HG03039 (cell line): ENCODE results near the gene IQCE.

Source experiments
- ATAC-seq: cut with Tn5 transposase; IDR thresholded peaks from one replicate; pipeline ENCODE4 v1.9.1; 2021; ENCODE audit warnings: mild to moderate bottlenecking, moderate library complexity; ENCODE audit not compliant: unreplicated experiment

Gene IQCE

DNA sequence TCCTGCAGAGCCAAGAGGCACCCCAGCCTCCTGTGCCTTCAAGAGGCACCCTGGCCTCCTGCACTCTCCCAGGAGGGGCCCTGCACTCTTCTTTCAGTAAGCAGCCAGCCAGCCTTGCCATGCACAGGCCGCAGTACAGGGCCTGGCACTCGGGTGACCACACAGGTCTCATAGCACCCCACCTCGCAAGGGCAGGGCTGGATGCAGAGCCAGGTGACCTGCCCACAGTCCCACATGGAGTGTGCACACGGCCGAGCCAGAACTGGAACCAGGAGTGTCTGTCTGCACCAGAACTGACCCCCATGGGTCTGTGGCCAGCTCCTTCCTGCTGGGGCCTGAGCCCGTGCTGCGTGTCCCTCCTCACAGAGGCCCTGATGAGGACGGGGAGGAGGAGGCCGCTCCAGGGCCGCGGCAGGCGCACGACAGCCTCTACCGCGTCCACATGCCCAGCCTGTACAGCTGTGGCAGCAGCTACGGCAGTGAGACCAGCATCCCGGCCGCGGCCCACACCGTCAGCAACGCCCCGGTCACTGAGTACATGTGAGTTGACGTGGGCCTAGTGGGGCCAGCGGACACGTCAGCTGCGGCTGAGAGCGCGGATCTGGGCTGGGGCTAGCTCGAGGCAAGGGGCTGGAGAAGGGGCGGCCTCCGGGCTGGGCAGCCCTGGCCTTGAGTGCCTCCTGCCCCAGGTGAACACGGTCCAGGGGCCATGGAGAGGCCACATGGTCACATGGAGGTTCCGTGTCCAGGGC lies 99.3 kb downstream of the IQCE start:
- no peak for ATAC-seq

DNA sequence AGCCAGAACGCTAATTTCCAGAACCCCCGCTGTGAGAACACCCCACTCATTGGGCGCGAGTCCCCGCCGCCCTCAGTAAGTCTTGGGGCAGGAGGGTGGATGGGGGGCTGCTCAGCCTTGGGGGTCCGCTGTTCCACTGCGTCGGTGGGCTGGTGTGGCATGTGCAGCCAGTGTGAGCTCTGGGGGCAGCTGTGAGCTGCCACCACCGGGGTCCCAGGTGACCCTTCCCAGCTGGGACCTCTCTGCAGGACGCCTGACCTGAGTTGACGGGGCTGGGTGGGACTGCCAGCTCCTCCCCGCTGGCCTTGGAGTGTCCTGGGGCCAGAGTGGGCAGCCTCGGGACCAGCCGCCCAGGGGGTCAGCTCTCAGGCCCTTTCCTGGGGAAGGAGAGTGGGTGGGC lies 100.2 kb downstream of the IQCE start:
- no peak for ATAC-seq

DNA sequence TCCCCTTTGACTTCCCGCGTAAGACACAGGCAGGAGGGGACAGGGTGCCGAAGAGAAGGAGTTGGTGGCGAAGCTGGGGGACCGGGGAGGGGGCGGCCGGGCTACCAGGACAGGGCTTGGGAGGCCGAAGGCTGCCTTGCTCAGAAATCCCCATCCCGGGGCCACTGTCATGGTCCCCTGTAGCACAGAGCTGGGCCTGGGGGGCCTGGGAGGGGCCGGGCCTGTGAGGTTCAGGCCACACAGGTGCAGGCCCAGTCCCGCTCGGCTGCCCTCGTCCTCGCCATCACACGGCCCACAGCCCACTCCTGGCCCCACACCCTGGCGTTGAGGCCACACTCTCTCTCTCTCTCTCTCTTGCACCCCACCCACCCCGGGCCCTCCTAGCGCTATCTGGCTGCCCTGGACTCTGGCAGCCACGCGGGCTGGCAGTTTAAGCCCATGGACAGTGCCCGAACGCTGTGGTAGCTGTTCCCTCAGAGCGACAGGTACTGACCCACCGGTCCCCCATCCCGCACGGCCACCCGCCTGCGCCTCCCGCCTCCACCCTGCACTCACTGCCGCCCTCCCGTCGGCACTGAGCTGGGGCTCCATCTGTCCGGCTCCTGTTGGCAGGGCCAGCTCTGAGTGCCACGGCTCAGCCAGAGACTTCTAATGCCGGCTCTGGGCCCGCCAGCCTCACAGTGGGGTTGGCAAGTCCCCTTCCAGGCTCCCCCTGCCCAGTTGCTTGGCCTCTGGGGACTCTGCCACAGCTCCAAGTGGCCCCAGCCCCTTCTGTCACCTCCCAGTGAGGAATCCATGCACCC lies 101.0 kb downstream of the IQCE start:
- no peak for ATAC-seq

DNA sequence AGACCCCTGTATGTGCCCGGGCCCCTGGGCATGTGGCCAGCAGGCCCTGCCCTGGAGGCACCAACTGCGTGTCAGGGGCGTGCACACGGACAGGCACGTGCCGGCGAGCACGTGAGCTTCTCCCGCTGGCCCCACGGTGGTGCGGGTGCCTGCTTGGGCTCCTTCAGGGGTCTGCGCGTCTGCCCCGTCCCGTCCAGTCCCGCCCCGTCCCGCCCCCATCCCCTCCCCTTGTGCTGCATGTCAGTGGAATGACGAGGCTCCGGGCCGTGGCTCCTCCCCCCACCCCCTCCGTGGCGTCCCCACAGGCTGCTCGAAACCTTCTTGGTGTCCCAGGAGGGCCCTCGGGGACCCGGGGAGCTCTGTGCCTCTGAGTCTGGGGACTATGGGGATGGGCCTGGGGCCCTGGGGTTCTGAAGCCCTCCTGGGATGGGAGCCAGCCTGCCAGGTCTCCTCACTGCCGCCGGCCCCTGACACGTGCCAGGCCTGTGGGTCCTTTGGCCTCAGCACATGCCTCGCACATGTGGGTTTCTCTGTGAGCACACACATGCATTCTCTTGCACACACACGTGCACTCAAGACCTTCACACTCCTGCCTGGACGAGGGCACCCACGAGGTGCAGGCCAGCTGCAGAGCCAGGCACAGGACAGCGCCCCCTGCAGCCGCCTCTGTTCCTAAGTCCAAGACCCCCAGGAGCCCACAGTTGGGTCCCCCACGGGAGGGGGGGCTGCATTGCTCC lies 101.7 kb downstream of the IQCE start:
- no peak for ATAC-seq

DNA sequence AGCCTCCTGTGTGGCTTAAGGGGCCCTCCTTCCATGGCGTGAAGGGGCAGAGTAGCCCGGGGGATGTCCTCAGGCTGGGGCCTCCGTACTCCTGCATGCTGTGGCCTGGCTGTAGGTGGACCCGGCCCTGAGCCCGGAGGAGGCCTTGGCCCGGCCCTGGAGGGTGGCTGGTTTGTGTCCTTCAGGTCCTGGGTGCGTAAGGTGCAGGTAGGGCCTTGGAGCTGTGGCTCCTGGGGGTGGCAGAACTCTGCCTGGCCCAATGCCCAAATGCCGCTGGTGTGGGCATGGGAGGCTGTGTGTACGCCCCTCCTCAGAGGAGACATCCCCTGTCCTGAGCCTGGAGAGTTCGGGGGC lies 102.3 kb downstream of the IQCE start:
- no peak for ATAC-seq

DNA sequence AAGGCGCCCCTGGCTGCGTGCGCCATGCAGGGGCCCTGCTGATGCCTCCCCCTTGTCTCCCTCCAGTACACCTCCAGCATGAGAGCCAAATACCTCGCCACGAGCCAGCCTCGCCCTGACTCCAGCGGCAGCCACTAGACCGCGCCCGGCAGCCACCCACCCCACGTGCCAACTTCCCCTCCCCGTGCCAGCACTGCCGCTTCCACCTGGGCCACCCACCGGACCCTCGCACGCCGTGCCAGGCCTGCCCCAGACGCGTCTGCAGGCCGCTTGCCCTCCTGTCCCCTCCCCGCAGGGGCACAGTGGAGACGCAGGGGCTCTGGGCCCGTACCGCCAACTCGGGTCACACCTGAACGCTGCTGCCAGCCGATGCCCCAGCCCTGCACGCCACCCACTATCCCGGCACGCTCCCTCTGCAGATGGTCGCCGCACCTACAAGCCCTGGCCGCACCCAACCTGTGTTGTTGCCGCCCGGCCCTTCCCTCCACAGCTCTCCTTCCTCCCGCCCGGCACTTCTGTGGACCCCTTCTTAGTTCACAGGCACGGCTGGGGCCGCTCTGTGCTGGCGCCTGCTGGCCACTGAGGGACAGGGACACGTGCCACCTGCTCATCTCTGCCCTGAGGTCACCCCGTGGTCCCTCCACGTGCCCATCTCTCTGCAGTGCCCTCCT lies 103.0 kb downstream of the IQCE start:
- ATAC-seq = no peak

DNA sequence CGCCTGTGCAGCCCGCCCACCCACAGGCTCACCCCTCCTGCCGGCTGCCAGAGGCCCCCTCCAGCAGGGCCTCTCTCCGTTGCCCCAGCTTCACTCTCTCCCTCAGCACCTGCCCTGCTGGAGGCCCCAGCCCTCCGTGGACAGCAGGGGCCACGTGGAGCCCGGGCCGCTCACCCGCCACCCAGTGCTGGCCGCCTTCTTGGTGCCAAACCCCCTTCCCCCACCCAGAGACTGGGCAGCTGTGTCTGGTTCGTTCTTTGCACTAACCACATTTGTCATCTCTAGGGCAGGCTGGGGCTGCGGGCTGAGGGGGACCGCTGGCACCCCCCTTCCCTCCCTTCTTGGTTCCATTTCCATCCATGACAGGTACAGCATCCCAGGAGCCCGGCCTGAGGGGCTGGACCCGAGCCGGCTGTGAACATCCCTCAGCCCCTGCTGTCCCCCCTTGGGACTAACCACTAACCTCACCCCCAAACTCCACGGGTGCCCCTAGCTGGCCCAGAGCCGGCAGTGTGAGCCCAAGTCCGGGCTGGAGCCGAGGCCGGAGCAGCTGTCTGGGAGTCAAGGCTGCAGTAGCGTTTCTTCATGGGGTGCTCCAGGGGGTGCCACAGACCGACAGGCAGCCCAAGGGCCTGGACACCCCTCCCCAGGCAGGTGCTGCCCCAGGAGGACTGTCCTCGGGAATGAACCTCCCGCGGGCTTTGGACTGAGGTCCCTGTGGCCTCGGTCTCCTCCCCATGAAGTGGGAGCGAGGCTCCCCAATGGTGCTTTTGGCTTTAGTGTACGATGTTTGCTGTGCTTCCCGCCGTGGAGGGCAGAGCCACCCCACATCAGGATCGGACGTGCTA lies 103.7 kb downstream of the IQCE start:
- ATAC-seq = no peak

DNA sequence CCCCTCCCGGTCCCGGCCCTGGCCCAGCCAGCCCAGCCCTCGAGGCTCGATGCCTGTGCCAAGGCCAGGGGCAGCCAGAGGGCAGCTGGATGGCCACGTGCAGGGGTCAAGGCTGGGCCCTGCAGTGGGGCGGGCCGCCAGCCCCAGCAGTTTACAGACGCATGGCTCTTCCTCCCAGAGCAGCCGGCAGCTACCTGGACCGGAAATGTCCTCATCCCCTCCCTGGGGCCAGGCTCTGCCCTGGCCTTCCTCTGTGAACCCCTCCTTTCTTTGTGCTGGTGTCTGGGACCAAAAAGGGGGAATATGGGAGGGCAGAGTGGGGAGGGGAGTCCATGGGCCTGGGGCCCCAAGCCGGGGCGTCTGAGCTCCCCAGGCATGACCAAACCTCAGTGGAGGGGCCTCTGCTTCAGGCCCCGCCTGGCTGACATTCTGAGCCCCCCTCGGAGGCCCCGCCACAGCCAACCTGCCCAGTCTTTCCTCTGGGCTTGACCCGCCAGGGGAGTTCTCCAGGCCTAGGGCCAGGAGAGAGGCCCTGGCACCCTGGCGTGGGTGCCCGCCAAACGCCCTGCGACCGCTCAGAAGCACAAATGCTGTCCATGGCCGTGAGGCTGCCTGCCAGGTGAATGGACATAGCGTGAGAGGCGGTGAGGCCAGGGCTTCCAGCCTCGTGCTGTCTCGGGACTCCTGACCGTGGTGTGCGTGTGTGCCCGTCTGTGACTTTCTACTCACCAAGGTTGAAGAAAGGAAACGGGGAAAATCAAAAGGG lies 104.5 kb downstream of the IQCE start:
- no peak for ATAC-seq

DNA sequence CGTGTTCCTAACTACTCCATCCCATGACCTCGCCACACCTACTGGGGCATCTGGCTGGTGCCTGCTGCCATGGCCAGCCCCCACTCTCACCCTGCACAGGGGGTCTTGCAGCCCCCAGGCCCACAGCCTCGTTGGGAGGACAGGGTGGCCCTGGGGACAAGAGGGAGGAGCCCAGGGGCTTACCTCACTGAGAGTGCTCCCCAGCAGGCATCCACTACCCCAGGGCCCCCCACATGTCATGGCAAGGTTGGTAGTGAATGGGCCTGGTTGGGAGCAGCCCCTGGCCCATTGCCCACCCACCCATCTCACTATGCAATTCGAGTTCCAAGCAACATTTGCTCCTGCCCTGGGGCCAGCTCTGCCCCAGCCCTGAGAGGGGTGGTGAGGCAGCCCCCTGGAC lies 105.2 kb downstream of the IQCE start:
- ATAC-seq = no peak
